ENCODE data around the gene NRAP. TPM values are rescaled to one million over a fixed set of nuclear protein-coding genes. Genes with fewer than 3 reads are reported as not detected.

The NRAP gene
- polyA plus RNA-seq, 1 donor from 2014 or later: not detected

GRCh38 chr10:113621799-113622198 is 42.0 kb downstream of the NRAP start:
- Histone ChIP-seq H3K4me3 (ENCODE audit: low read length) (no peak overlapping the region), H4K20me1 (ENCODE audit: insufficient read depth) (no peaks in the 10 kb centered on the region), H3F3A (ENCODE audit: insufficient read depth, low read length, poor library complexity, severe bottlenecking) (no peaks in the 10 kb centered on the region), H3K27ac (ENCODE audit: low read length) (no peak overlapping the region), H3K9me2 (ENCODE audit: insufficient read depth, low read length) (no peaks in the 10 kb centered on the region), H3K36me3 (ENCODE audit: insufficient read depth, low read length) (no peaks in the 10 kb centered on the region), H2AFZ (ENCODE audit: low read depth, low read length) (no peak overlapping the region), H3K4me2 (ENCODE audit: low read length) (no peak overlapping the region), H3K9ac (ENCODE audit: low read length) (no peak overlapping the region), H3K79me2 (replicated peaks; ENCODE audit: insufficient read depth, low read length) (no peaks in the 10 kb centered on the region), H3K9me3 (ENCODE audit: low read length) (no peaks in the 10 kb centered on the region), H3K27me3 (ENCODE audit: insufficient read depth, low read depth, low read length) (no peaks in the 10 kb centered on the region)
- TF ChIP-seq CTCF (IDR thresholded peaks at IDR 0.05; ENCODE audit: poor library complexity, severe bottlenecking) (no peak), MXI1 (conservative IDR thresholded peaks at IDR 0.05; ENCODE audit: poor library complexity, severe bottlenecking) (no peak), EP300 (conservative IDR thresholded peaks at IDR 0.05; ENCODE audit: poor library complexity, severe bottlenecking) (no peak), REST (IDR thresholded peaks at IDR 0.05; ENCODE audit: borderline replicate concordance) (no peak), EZH2 (IDR thresholded peaks at IDR 0.05; ENCODE audit: borderline replicate concordance, insufficient read depth, low read length, poor library complexity, severe bottlenecking) (no peak), RAD21 (conservative IDR thresholded peaks at IDR 0.05) (no peak), SMC3 (conservative IDR thresholded peaks at IDR 0.05; ENCODE audit: poor library complexity) (no peak), TAF1 (IDR thresholded peaks at IDR 0.05; ENCODE audit: low read depth) (no peak), POLR2AphosphoS5 (IDR thresholded peaks at IDR 0.05) (no peak)

GRCh38 chr10:113620936-113621335 is 42.9 kb downstream of the NRAP start:
- Histone ChIP-seq H3K36me3 (ENCODE audit: insufficient read depth, low read length) (no peaks in the 10 kb centered on the region), H3K4me3 (ENCODE audit: low read length) (no peak overlapping the region), H3K27me3 (ENCODE audit: insufficient read depth, low read depth, low read length) (no peaks in the 10 kb centered on the region), H3F3A (ENCODE audit: insufficient read depth, low read length, poor library complexity, severe bottlenecking) (no peaks in the 10 kb centered on the region), H3K9me3 (ENCODE audit: low read length) (no peaks in the 10 kb centered on the region), H3K79me2 (replicated peaks; ENCODE audit: insufficient read depth, low read length) (no peaks in the 10 kb centered on the region), H3K27ac (ENCODE audit: low read length) (no peak overlapping the region), H3K9ac (ENCODE audit: low read length) (no peak overlapping the region), H4K20me1 (ENCODE audit: insufficient read depth) (no peaks in the 10 kb centered on the region), H3K4me2 (ENCODE audit: low read length) (no peak overlapping the region), H3K9me2 (ENCODE audit: insufficient read depth, low read length) (no peaks in the 10 kb centered on the region), H2AFZ (ENCODE audit: low read depth, low read length) (no peak overlapping the region)
- TF ChIP-seq REST (IDR thresholded peaks at IDR 0.05; ENCODE audit: borderline replicate concordance) (no peak), POLR2AphosphoS5 (IDR thresholded peaks at IDR 0.05) (no peak), SMC3 (conservative IDR thresholded peaks at IDR 0.05; ENCODE audit: poor library complexity) (no peak), TAF1 (IDR thresholded peaks at IDR 0.05; ENCODE audit: low read depth) (no peak), MXI1 (conservative IDR thresholded peaks at IDR 0.05; ENCODE audit: poor library complexity, severe bottlenecking) (no peak), EZH2 (IDR thresholded peaks at IDR 0.05; ENCODE audit: borderline replicate concordance, insufficient read depth, low read length, poor library complexity, severe bottlenecking) (no peak), RAD21 (conservative IDR thresholded peaks at IDR 0.05) (no peak), EP300 (conservative IDR thresholded peaks at IDR 0.05; ENCODE audit: poor library complexity, severe bottlenecking) (no peak), CTCF (IDR thresholded peaks at IDR 0.05; ENCODE audit: poor library complexity, severe bottlenecking) (no peak)

Data from neural cell (in vitro differentiated cells).